Hindlimb muscle (tissue), 1 donor: Measurements from ENCODE around the gene PSAPL1. TPM values are rescaled to one million over a fixed set of nuclear protein-coding genes. Genes with fewer than 3 reads are reported as not detected.

Experiments used
- DNase-seq: peaks from one replicate; pipeline ENCODE4 v3.0.0-alpha.2; 2013
- polyA plus RNA-seq: library from polyadenylated mRNA; unstranded; fragments of 120-200 nt; gene quantifications from one replicate; pipeline ENCODE4 v1.2.1, GENCODE V29; 2013; ENCODE audit not compliant: insufficient read length

PSAPL1 gene
- not detected for polyA plus RNA-seq

- DNase-seq: no peak
These were observed at the start of gene PSAPL1 for GRCh38 chr4:7434766-7435150. Gene PSAPL1, minus strand, starts transcription at chr4:7434930. Its CDS starts 51 bp downstream, at chr4:7434879.

GRCh38 chr4:7481227-7481626 is 46.5 kb upstream of the PSAPL1 start:
- no peak for DNase-seq

- DNase-seq: no peak
These were observed 45.7 kb upstream of the PSAPL1 start for GRCh38 chr4:7480423-7480822.

GRCh38 chr4:7478665-7479064 is 43.9 kb upstream of the PSAPL1 start:
- DNase-seq: no peak

- no peak for DNase-seq
These were observed 43.0 kb upstream of the PSAPL1 start for GRCh38 chr4:7477695-7478094.

GRCh38 chr4:7476820-7477219 is 42.1 kb upstream of the PSAPL1 start:
- no peak for DNase-seq

GRCh38 chr4:7475207-7475606 is 40.5 kb upstream of the PSAPL1 start:
- DNase-seq: no peak

GRCh38 chr4:7474320-7474719 is 39.6 kb upstream of the PSAPL1 start:
- DNase-seq: no peak

- no peak for DNase-seq
These were observed 38.4 kb upstream of the PSAPL1 start for GRCh38 chr4:7473081-7473480.

- no peak for DNase-seq
These were observed 37.8 kb upstream of the PSAPL1 start for GRCh38 chr4:7472442-7473013.

GRCh38 chr4:7470522-7471128 is 35.9 kb upstream of the PSAPL1 start:
- DNase-seq: no peak

- DNase-seq: no peak
These were observed 35.4 kb upstream of the PSAPL1 start for GRCh38 chr4:7470111-7470510.

- no peak for DNase-seq
These were observed 34.3 kb upstream of the PSAPL1 start for GRCh38 chr4:7469023-7469422.

- no peak for DNase-seq
These were observed 32.7 kb upstream of the PSAPL1 start for GRCh38 chr4:7467471-7467870.

- no peak for DNase-seq
These were observed 32.2 kb upstream of the PSAPL1 start for GRCh38 chr4:7466904-7467303.

- DNase-seq: no peak
These were observed 31.5 kb upstream of the PSAPL1 start for GRCh38 chr4:7466215-7466614.

GRCh38 chr4:7465017-7465416 is 30.3 kb upstream of the PSAPL1 start:
- no peak for DNase-seq

- no peak for DNase-seq
These were observed 29.5 kb upstream of the PSAPL1 start for GRCh38 chr4:7464259-7464655.

- peak; percentile 78 for DNase-seq
These were observed 29.0 kb upstream of the PSAPL1 start for GRCh38 chr4:7463566-7464258.

- peak; percentile 50 for DNase-seq
These were observed 27.8 kb upstream of the PSAPL1 start for GRCh38 chr4:7462509-7462971.

- DNase-seq: no peak
These were observed 26.5 kb upstream of the PSAPL1 start for GRCh38 chr4:7461230-7461629.

- DNase-seq: peak; percentile 66
These were observed 25.8 kb upstream of the PSAPL1 start for GRCh38 chr4:7460566-7460965.

- DNase-seq: no peak
These were observed 24.7 kb upstream of the PSAPL1 start for GRCh38 chr4:7459471-7459870.

- no peak for DNase-seq
These were observed 23.7 kb upstream of the PSAPL1 start for GRCh38 chr4:7458477-7458876.
